ENCODE measurements around the gene NRG4. TPM values are rescaled to one million over a fixed set of nuclear protein-coding genes. Genes with fewer than 3 reads are reported as not detected.
A peak's percentile ranks its signal among the peaks of the same experiment; 100 is the strongest.

NRG4 gene
- total and polyA plus RNA-seq, 9 of the 15 experiments (the other 6 are each of a cell fraction or from before 2014, with no cell fraction given), result 0.33 to 2.5 (median 0.76) TPM

GRCh38 chr15:75943246-75943645, 69.0 kb downstream of the NRG4 start:
- POLR2A ChIA-PET, result no interaction called here
- Histone ChIP-seq H3K9me3 (replicated peaks; ENCODE audit: control insufficient read depth, insufficient read depth, low read depth, low read length) (0 out of 2 replicates have a peak, but pooled peaks cover 2% of the 10 kb centered on the region), H3K9ac (ENCODE audit: insufficient read depth in 1 of 2, low read depth in 2 of 2, low read length in 2 of 2) (no peak overlapping the region), H4K20me1 (replicated peaks; ENCODE audit: control insufficient read depth, insufficient read depth, low read length) (no peaks in the 10 kb centered on the region), H3K4me2 (ENCODE audit: insufficient read depth, low read length) (no peak overlapping the region), H3K9me1 (ENCODE audit: control insufficient read depth, insufficient read depth, low read length) (no peaks in the 10 kb centered on the region), H3K27ac (ENCODE audit: extremely low read depth, low read depth, low read length) (no peak overlapping the region), H2AFZ (ENCODE audit: low read depth, low read length) (no peak overlapping the region), H3K4me1 (replicated peaks in 1 of 2; ENCODE audit: control insufficient read depth in 2 of 2, insufficient read depth in 2 of 2, low read length in 2 of 2) (no peaks in the 10 kb centered on the region), H3K4me3 (no peak overlapping the region), H3K79me2 (ENCODE audit: control insufficient read depth, insufficient read depth, low read length) (no peaks in the 10 kb centered on the region), H3K27me3 (ENCODE audit: control insufficient read depth in 2 of 2, insufficient read depth in 2 of 2, low read length in 2 of 2) (0 out of 5 replicates have a peak, but pooled peaks cover 2 to 4% of the 10 kb centered on the region in 2 experiments), H3K36me3 (ENCODE audit: control insufficient read depth, insufficient read depth, low read length) (no peaks in the 10 kb centered on the region; the same call in 2 of the 3 replicates)
- intact Hi-C loops (cut with micrococcal nuclease), result no loop called here
- in situ Hi-C loops (cut with MboI), result no loop called here
- TF ChIP-seq L3MBTL2 (IDR thresholded peaks at IDR 0.05) (0 out of 2 replicates have a peak, but pooled peaks have one; percentile 6), ZNF174 (CRISPR knock-in tag; IDR thresholded peaks at IDR 0.05) (no peak), TCF3 (CRISPR knock-in tag; IDR thresholded peaks at IDR 0.05) (no peak), ZNF668 (CRISPR knock-in tag; IDR thresholded peaks at IDR 0.05) (no peak), DMBX1 (CRISPR knock-in tag; IDR thresholded peaks at IDR 0.05; ENCODE audit: borderline replicate concordance) (no peak), GTF2A2 (tag; IDR thresholded peaks at IDR 0.05) (no peak), ETV1 (tag; conservative IDR thresholded peaks at IDR 0.05; ENCODE audit: low read depth) (no peak), ZFP36 (IDR thresholded peaks at IDR 0.05; ENCODE audit: low read depth, low read length, partially characterized antibody) (no peak), JUND (IDR thresholded peaks at IDR 0.05; ENCODE audit: borderline replicate concordance, low read depth, low read length) (no peak), JUND (tag; IDR thresholded peaks at IDR 0.05; ENCODE audit: borderline replicate concordance, low read depth, low read length) (no peak)
- no peak for DNase-seq (ENCODE audit: extremely low read depth in 1 of 4, low spot score in 3 of 4)
- FAIRE-seq, result no peak
- BruUV-seq (replicated peaks), result no TSS peak
- ATAC-seq, result no peak
- 55% methylated on average over 5 of the region's 5 CpGs for WGBS (ENCODE audit: insufficient coverage, low coverage, missing lambda C conversion rate)
- CTCF ChIA-PET (ENCODE audit: low intra/inter-chr PET ratio), result no interaction called here
